ENCODE measurements around the gene RAPGEF6.
"Not testable (repeated sequence)": the region's sequence is repeated elsewhere in the genome, so short reads cannot be mapped to it uniquely, and the experiment has no call there.

RAPGEF6 gene

GRCh38 chr5:131406076-131406475 lies 229.0 kb downstream of the RAPGEF6 start:
- no peak overlapping the region for H3K4me3 ChIP-seq (ENCODE audit: low read depth, low read length)
- CTCF ChIA-PET, result interaction anchor here (1.9 kb wide), 1 partner anchor 9 kb away, joined by 6 read pairs; no protein-coding TSS in a partner anchor
- POLR2A ChIA-PET, result no interaction called here
- DNase-seq (ENCODE audit: low read depth, low spot score), result no peak
- no peak for TF ChIP-seq CTCF (IDR thresholded peaks at IDR 0.05; ENCODE audit: insufficient read depth, low read length, missing control alignments)

GRCh38 chr5:131405674-131406073 lies 229.4 kb downstream of the RAPGEF6 start:
- no peak for TF ChIP-seq CTCF (IDR thresholded peaks at IDR 0.05; ENCODE audit: insufficient read depth, low read length, missing control alignments)
- H3K4me3 ChIP-seq (ENCODE audit: low read depth, low read length), result no peak overlapping the region
- CTCF ChIA-PET, result interaction anchor here (1.9 kb wide), 1 partner anchor 9 kb away, joined by 6 read pairs; no protein-coding TSS in a partner anchor
- POLR2A ChIA-PET, result no interaction called here
- no peak for DNase-seq (ENCODE audit: low read depth, low spot score)

GRCh38 chr5:131400585-131400984 lies 234.4 kb downstream of the RAPGEF6 start:
- DNase-seq (ENCODE audit: low read depth, low spot score), result no peak
- TF ChIP-seq CTCF (IDR thresholded peaks at IDR 0.05; ENCODE audit: insufficient read depth, low read length, missing control alignments), result no peak
- ChIA-PET POLR2A (interaction anchor here (0.7 kb wide), 1 partner anchor 242 kb away, joined by 3 read pairs; no protein-coding TSS in a partner anchor), CTCF (interaction anchor here (1.1 kb wide), 1 partner anchor 18 kb away, joined by 5 read pairs; no protein-coding TSS in a partner anchor)
- H3K4me3 ChIP-seq (ENCODE audit: low read depth, low read length), result no peak overlapping the region

- DNase-seq (ENCODE audit: low read depth, low spot score); CTCF ChIA-PET; H3K4me3 ChIP-seq (ENCODE audit: low read depth, low read length); POLR2A ChIA-PET: not testable (repeated sequence)
Measured at GRCh38 chr5:131399007-131399406, 236.0 kb downstream of the RAPGEF6 start.

GRCh38 chr5:131396630-131397273 lies 238.3 kb downstream of the RAPGEF6 start:
- no peak for DNase-seq (ENCODE audit: low read depth, low spot score)
- ChIA-PET CTCF (interaction anchor here (1.5 kb wide), 1 partner anchor 8 kb away, joined by 3 read pairs; no protein-coding TSS in a partner anchor), POLR2A (no interaction called here)
- no peak overlapping the region for H3K4me3 ChIP-seq (ENCODE audit: low read depth, low read length)
- no peak for TF ChIP-seq CTCF (IDR thresholded peaks at IDR 0.05; ENCODE audit: insufficient read depth, low read length, missing control alignments)

- H3K4me3 ChIP-seq (ENCODE audit: low read depth, low read length), result no peak overlapping the region
- no peak for TF ChIP-seq CTCF (IDR thresholded peaks at IDR 0.05; ENCODE audit: insufficient read depth, low read length, missing control alignments)
- ChIA-PET POLR2A (no interaction called here), CTCF (interaction anchor here (1.5 kb wide), 1 partner anchor 8 kb away, joined by 3 read pairs; no protein-coding TSS in a partner anchor)
- DNase-seq (ENCODE audit: low read depth, low spot score), result no peak
Measured at GRCh38 chr5:131396015-131396414, 239.0 kb downstream of the RAPGEF6 start.

- H3K4me3 ChIP-seq (ENCODE audit: low read depth, low read length), result no peak overlapping the region
- ChIA-PET POLR2A (no interaction called here), CTCF (no interaction called here)
- no peak for TF ChIP-seq CTCF (IDR thresholded peaks at IDR 0.05; ENCODE audit: insufficient read depth, low read length, missing control alignments)
- DNase-seq (ENCODE audit: low read depth, low spot score), result no peak
Measured at GRCh38 chr5:131394128-131394527, 240.9 kb downstream of the RAPGEF6 start.
